ENCODE measurements around the gene ATP6V0C.
"Not testable (repeated sequence)": the region's sequence is repeated elsewhere in the genome, so short reads cannot be mapped to it uniquely, and the experiment has no call there.

- not testable (repeated sequence) for TF ChIP-seq CTCF (IDR thresholded peaks at IDR 0.05; ENCODE audit: poor library complexity, severe bottlenecking); EZH2 (IDR thresholded peaks at IDR 0.05; ENCODE audit: borderline replicate concordance, insufficient read depth, low read length, poor library complexity, severe bottlenecking); POLR2AphosphoS5 (IDR thresholded peaks at IDR 0.05); TAF1 (IDR thresholded peaks at IDR 0.05; ENCODE audit: low read depth); RAD21 (conservative IDR thresholded peaks at IDR 0.05); MXI1 (conservative IDR thresholded peaks at IDR 0.05; ENCODE audit: poor library complexity, severe bottlenecking)
- TF ChIP-seq, protein P1, sequence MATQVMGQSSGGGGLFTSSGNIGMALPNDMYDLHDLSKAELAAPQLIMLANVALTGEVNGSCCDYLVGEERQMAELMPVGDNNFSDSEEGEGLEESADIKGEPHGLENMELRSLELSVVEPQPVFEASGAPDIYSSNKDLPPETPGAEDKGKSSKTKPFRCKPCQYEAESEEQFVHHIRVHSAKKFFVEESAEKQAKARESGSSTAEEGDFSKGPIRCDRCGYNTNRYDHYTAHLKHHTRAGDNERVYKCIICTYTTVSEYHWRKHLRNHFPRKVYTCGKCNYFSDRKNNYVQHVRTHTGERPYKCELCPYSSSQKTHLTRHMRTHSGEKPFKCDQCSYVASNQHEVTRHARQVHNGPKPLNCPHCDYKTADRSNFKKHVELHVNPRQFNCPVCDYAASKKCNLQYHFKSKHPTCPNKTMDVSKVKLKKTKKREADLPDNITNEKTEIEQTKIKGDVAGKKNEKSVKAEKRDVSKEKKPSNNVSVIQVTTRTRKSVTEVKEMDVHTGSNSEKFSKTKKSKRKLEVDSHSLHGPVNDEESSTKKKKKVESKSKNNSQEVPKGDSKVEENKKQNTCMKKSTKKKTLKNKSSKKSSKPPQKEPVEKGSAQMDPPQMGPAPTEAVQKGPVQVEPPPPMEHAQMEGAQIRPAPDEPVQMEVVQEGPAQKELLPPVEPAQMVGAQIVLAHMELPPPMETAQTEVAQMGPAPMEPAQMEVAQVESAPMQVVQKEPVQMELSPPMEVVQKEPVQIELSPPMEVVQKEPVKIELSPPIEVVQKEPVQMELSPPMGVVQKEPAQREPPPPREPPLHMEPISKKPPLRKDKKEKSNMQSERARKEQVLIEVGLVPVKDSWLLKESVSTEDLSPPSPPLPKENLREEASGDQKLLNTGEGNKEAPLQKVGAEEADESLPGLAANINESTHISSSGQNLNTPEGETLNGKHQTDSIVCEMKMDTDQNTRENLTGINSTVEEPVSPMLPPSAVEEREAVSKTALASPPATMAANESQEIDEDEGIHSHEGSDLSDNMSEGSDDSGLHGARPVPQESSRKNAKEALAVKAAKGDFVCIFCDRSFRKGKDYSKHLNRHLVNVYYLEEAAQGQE (IDR thresholded peaks at IDR 0.05; ENCODE audit: borderline replicate concordance): not testable (repeated sequence)
Observed at GRCh38 chr16:2554709-2555425, 41.1 kb downstream of the ATP6V0C start.

All from neural cell (in vitro differentiated cells).